Measurements from ENCODE around the gene MAML3.

- TF ChIP-seq TAF1 (IDR thresholded peaks at IDR 0.05; ENCODE audit: low read depth, low read length), result no peak
- no peak for TF ChIP-seq POLR2A (IDR thresholded peaks at IDR 0.05; ENCODE audit: low read depth, low read length)
- no peak for TF ChIP-seq PAX5 (IDR thresholded peaks at IDR 0.05; ENCODE audit: insufficient read depth, low read length, severe bottlenecking)
- TF ChIP-seq POLR2AphosphoS5 (IDR thresholded peaks at IDR 0.05; ENCODE audit: low read depth, low read length), result no peak
Measured at GRCh38 chr4:139672215-139672614, 481.8 kb downstream of the MAML3 start.

All from GM12891 (cell line).